IMR-90 (cell line): Measurements from ENCODE around the gene RELCH. TPM values are rescaled to one million over a fixed set of nuclear protein-coding genes. Genes with fewer than 3 reads are reported as not detected.

ENCODE experiments used
- ATAC-seq: fragments of 200-7000 bp; cut with Tn5 transposase; 2 replicates; pipeline ENCODE4 v1.9.1; 2020; ENCODE audit warnings: low read depth, mild to moderate bottlenecking, moderate library complexity
- BruUV-seq: library from RNA; stranded (reverse); fragments of 400-500 nt; replicated peaks from 2 replicates; lab custom pipeline; 2021; lab: Mats Ljungman, UMichigan
- CTCF ChIA-PET: fragments of 300-600 bp; formaldehyde crosslinking; extraction: SDS; loops from one replicate; lab custom pipeline; 2021; ENCODE audit warnings: antibody characterized with exemption; lab: Yijun Ruan, JAX
- POLR2A ChIA-PET: fragments of 300-600 bp; sonication (Branson Sonifier 250); formaldehyde crosslinking; loops from one replicate; lab custom pipeline; 2022; ENCODE audit warnings: antibody characterized with exemption; ENCODE audit not compliant: unreplicated experiment; lab: Charles Lee
- DNase-seq: peaks from one replicate; pipeline ENCODE4 v3.0.0; 2013
- H2AFZ ChIP-seq: replicated peaks from 2 replicates; pipeline ENCODE3; 2013; ENCODE audit warnings: low read length, mild to moderate bottlenecking; ENCODE audit not compliant: poor library complexity
- H2AK5ac ChIP-seq: 2 replicates; pipeline ENCODE4 v1.6.1; 2013; ENCODE audit warnings: low read depth, low read length, inconsistent platforms
- H2AK9ac ChIP-seq: replicated peaks from 2 replicates; pipeline ENCODE3; 2013; ENCODE audit warnings: mild to moderate bottlenecking, low read depth, low read length, moderate library complexity; ENCODE audit not compliant: poor library complexity
- H2BK120ac ChIP-seq: 2 replicates; pipeline ENCODE4 v1.6.1; 2013; ENCODE audit warnings: low read depth, low read length, inconsistent platforms
- H2BK15ac ChIP-seq: 3 replicates; pipeline ENCODE4 v1.6.1; 2013; ENCODE audit warnings: low read depth, low read length, inconsistent platforms
- H2BK20ac ChIP-seq: 2 replicates; pipeline ENCODE4 v1.6.1; 2013; ENCODE audit warnings: low read depth, mild to moderate bottlenecking, inconsistent platforms, low read length, moderate library complexity
- H2BK5ac ChIP-seq: 2 replicates; pipeline ENCODE4 v1.6.1; 2013; ENCODE audit warnings: mild to moderate bottlenecking, low read depth, low read length, inconsistent platforms; ENCODE audit not compliant: poor library complexity, severe bottlenecking
- H3K14ac ChIP-seq: replicated peaks from 2 replicates; pipeline ENCODE4 v1.6.1; 2013; ENCODE audit warnings: low read depth, low read length, inconsistent platforms
- H3K18ac ChIP-seq: 2 replicates; pipeline ENCODE4 v1.6.1; 2013; ENCODE audit warnings: low read depth, low read length, control low read depth
- H3K23ac ChIP-seq: 2 replicates; pipeline ENCODE4 v1.6.1; 2013; ENCODE audit warnings: low read depth, low read length, inconsistent platforms
- H3K27ac ChIP-seq: 2 replicates; pipeline ENCODE4 v1.5.1; 2013; ENCODE audit warnings: mild to moderate bottlenecking, control low read depth, low read length; ENCODE audit not compliant: insufficient read depth
- H3K27me3 ChIP-seq: 2 replicates; pipeline ENCODE4 v1.6.1; 2013; ENCODE audit warnings: low read length; ENCODE audit not compliant: control insufficient read depth, insufficient read depth
- H3K36me3 ChIP-seq: 2 replicates; pipeline ENCODE4 v1.6.1; 2013; ENCODE audit warnings: low read length, mixed read lengths; ENCODE audit not compliant: control insufficient read depth, insufficient read depth
- H3K4ac ChIP-seq: 2 replicates; pipeline ENCODE4 v1.6.1; 2013; ENCODE audit warnings: low read depth, low read length, inconsistent platforms
- H3K4me1 ChIP-seq: 2 replicates; pipeline ENCODE4 v1.6.1; 2013; ENCODE audit warnings: low read length, mixed read lengths; ENCODE audit not compliant: control insufficient read depth, insufficient read depth
- H3K4me2 ChIP-seq: 2 replicates; pipeline ENCODE4 v1.6.1; 2013; ENCODE audit warnings: low read depth, mild to moderate bottlenecking, control low read depth, low read length, moderate library complexity
- H3K4me3 ChIP-seq: 2 replicates; pipeline ENCODE4 v1.5.1; 2013; ENCODE audit warnings: low read depth, mild to moderate bottlenecking, control low read depth, low read length, moderate library complexity; ENCODE audit not compliant: insufficient read depth
- H3K56ac ChIP-seq: 2 replicates; pipeline ENCODE4 v1.6.1; 2013; ENCODE audit warnings: low read length, inconsistent platforms; ENCODE audit not compliant: insufficient read depth; ENCODE audit errors: extremely low read depth
- H3K79me1 ChIP-seq, 2 experiments: 2 replicates each; pipeline ENCODE4 v1.6.1; 2013; ENCODE audit warnings: low read length in 2 of 2, inconsistent platforms in 1 of 2, low read depth in 1 of 2
- H3K9ac ChIP-seq: 2 replicates; pipeline ENCODE4 v1.6.1; 2013; ENCODE audit warnings: low read depth, low read length, control low read depth
- H3K9me1 ChIP-seq: 2 replicates; pipeline ENCODE4 v1.6.1; 2013; ENCODE audit warnings: low read length, inconsistent platforms; ENCODE audit not compliant: insufficient read depth
- H3K9me3 ChIP-seq: 2 replicates; pipeline ENCODE4 v1.6.1; 2013; ENCODE audit warnings: low read length; ENCODE audit not compliant: control insufficient read depth, insufficient read depth
- H4K20me1 ChIP-seq: 2 replicates; pipeline ENCODE4 v1.6.1; 2013; ENCODE audit warnings: low read length, inconsistent platforms; ENCODE audit not compliant: insufficient read depth
- H4K5ac ChIP-seq: 2 replicates; pipeline ENCODE4 v1.6.1; 2013; ENCODE audit warnings: mild to moderate bottlenecking, low read depth, low read length, control low read depth
- H4K8ac ChIP-seq, 2 experiments: 2 replicates each; pipeline ENCODE4 v1.6.1; 2013; ENCODE audit warnings: low read depth in 2 of 2, low read length in 2 of 2, control low read depth in 1 of 2, inconsistent platforms in 1 of 2
- H4K91ac ChIP-seq: 2 replicates; pipeline ENCODE4 v1.6.1; 2013; ENCODE audit warnings: low read depth, low read length, inconsistent platforms; ENCODE audit not compliant: insufficient read depth
- CHD1 ChIP-seq: IDR thresholded peaks from 2 replicates; pipeline ENCODE4 v1.6.1; 2012; ENCODE audit warnings: low read depth, low read length, improper control_type of control experiment
- MAFK ChIP-seq: IDR thresholded peaks from 2 replicates; pipeline ENCODE4 v1.6.1; 2012; ENCODE audit warnings: low read depth, low read length, improper control_type of control experiment
- POLR2A ChIP-seq: IDR thresholded peaks from 2 replicates; pipeline ENCODE4 v1.6.1; 2012; ENCODE audit warnings: mild to moderate bottlenecking, low read depth, low read length
- WGBS, 2 experiments: methylation state at CpG; one replicate each; pipeline versions ENCODE4 v1.1.5 to v1.1.7; 2013; ENCODE audit warnings: missing lambda C conversion rate in 2 of 2; ENCODE audit not compliant: insufficient read length in 1 of 2; ENCODE audit errors: extremely low coverage in 2 of 2; 5-methylcytosine and 5-hydroxymethylcytosine counted together
- dilution Hi-C: fragments of 300-500 bp; cut with HindIII; formaldehyde crosslinking; loops from one replicate; pipeline ENCODE4 v1.14.3; 2018; ENCODE audit warnings: low sequenced_read_pairs; ENCODE audit not compliant: unreplicated experiment
- in situ Hi-C: fragments of 300-500 bp; cut with MboI; formaldehyde crosslinking; loops from 3 replicates; pipeline ENCODE4 v1.14.3; 2019; ENCODE audit warnings: low sequenced_read_pairs, inconsistent platforms, mixed read lengths
- intact Hi-C: fragments of 100-400 bp; cut with micrococcal nuclease; formaldehyde crosslinking; loops from 2 replicates; pipeline ENCODE4 v1.10.0; 2022
- polyA plus RNA-seq, 3 experiments: library from polyadenylated mRNA; depleted of rRNA; stranded (reverse); fragments of >200 nt; gene quantifications; 2 replicates each; pipeline ENCODE4 v1.2.3, GENCODE V29; 2012; ENCODE audit warnings: low replicate concordance in 1 of 3
- total RNA-seq: library from RNA; depleted of rRNA; stranded (reverse); fragments of >200 nt; gene quantifications from 2 replicates; pipeline ENCODE4 v1.2.3, GENCODE V29; 2012

RELCH gene
- total and polyA plus RNA-seq, 2 of the 4 experiments (the other 2 are of a cell fraction) = 14.4 to 52.5 TPM

DNA sequence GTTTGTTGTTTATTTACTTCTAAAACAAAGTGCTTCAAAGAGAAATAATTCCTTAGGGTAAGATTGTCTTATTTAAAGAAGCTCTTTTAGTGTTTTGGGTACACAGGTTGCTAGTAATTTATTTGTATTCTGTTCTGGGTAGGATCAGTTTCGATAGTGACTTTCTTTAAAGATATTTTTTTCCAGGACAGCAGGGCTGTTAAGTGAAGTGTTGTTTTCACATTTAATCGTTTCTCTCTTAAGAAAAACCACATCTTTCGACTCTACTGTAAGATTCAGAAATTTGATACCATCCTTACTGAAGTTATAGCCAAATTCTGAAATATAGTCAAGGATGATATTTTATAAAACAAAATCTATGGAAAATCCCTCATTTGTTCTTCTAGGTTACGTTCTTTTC is 155.8 kb downstream of the RELCH start:
- Histone ChIP-seq H2AK5ac (no peak overlapping the region), H4K8ac (no peak overlapping the region), H3K14ac (no peak overlapping the region), H3K9me1 (peaks cover 3% of the 10 kb centered on the region; the same call in 1 of the 2 replicates), H3K56ac (no peak overlapping the region), H3K27me3 (peaks cover 35% of the 10 kb centered on the region), H3K4ac (no peak overlapping the region), H3K23ac (no peak overlapping the region), H2BK15ac (no peak overlapping the region), H4K5ac (no peak overlapping the region), H2BK20ac (no peak overlapping the region), H4K20me1 (no peaks in the 10 kb centered on the region), H2BK5ac (no peak overlapping the region), H2AK9ac (no peak overlapping the region), H3K4me1 (peaks cover 4% of the 10 kb centered on the region), H2AFZ (no peak overlapping the region), H3K79me1 (no peaks in the 10 kb centered on the region), H3K27ac (no peak overlapping the region), H3K4me3 (no peak overlapping the region), H3K4me2 (no peak overlapping the region), H3K18ac (no peak overlapping the region), H3K36me3 (no peaks in the 10 kb centered on the region), H2BK120ac (no peak overlapping the region), H3K9ac (no peak overlapping the region), H3K9me3 (no peaks in the 10 kb centered on the region), H4K91ac (no peak overlapping the region)
- TF ChIP-seq CHD1 = no peak
- no peak for TF ChIP-seq POLR2A
- no peak for TF ChIP-seq MAFK
- in situ Hi-C loops (no loop called here), dilution Hi-C loops (no loop called here), intact Hi-C loops (no loop called here)
- ChIA-PET POLR2A (no interaction called here), CTCF (no interaction called here)
- no CpG with 5 or more reads among the region's 4 CpGs for WGBS, 2 experiments
- no peak for ATAC-seq
- no TSS peak for BruUV-seq
- DNase-seq = no peak
